NCI-H1694 (cell line): Measurements from ENCODE around the gene ACAA2.
"Not testable (repeated sequence)": the region's sequence is repeated elsewhere in the genome, so short reads cannot be mapped to it uniquely, and the experiment has no call there.

Source experiments
- DNase-seq: peaks from one replicate; lab custom pipeline; 2025; lab: John Stamatoyannopoulos, UW

Gene ACAA2

DNA sequence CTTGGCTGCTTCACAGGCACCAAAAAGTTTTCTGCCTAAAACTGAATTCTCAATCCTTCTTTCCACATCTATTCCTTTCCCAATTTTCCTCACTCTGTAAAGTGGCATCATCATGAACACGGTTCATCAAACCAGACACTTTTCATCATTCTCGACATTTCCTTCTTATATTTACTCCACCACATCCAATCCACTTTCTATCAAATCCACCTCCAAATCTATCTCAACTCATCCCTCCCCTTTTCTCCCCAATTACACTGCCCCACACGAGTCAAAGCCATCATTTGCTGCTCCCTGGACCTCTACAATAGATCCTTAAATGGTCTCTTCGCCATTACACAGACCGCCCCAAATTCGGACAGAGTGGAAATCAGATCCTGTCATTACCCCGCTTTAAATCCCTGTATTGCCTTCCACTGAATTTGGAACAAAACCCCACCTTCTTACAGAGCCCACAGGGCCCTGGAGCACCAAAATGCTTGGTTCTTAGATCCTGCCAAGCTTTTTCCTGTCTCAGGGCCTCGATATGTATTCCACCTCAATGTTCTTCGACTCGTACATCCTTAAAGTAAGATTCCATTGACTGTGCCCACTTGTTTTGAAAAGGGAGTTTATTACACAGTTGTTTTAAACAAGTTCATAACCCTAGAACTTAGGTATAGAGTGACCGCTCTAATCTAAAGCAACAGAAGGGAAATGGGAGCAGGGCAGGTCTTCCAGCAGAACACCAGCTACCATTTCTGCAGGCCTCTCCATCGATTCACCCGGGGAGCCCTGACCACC lies 856 bp downstream of the ACAA2 start:
- peak; percentile 12 for DNase-seq

DNA sequence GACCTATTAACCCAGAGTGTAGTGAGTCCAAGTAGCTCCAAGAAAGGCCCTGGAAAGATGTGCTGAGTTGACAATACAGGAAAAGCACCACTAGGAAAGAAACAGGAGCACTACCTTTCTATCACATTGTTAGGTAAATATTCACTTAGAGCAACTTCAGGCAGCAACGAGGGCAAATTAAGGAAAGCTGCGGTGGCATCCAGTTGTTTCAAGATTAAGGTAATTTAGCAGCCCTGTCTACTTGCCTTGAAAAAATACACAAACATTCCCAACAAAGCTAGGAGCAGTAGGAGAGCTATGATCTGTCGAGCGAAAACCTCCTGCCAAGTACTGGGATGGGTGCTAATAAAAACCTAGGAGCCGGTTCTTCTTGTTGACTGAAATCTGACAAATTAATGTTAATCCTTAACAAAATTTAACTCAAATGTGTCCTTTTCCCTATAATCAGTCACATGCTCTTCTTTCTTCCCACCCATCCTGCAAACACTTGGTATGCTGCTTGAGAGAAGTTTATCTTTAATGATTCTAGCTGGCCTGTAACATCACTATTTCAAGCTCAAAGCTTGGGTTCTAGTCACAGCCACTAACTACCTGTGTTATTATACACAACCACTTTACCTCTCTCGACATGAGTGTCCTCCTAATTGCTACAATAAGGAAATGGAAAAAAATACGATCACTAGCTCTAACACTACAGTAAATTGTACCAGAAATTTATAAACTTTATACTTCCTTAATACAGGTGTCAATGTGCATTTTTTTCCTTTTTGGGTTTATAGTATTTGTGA lies 2.0 kb downstream of the ACAA2 start:
- DNase-seq = no peak

DNA sequence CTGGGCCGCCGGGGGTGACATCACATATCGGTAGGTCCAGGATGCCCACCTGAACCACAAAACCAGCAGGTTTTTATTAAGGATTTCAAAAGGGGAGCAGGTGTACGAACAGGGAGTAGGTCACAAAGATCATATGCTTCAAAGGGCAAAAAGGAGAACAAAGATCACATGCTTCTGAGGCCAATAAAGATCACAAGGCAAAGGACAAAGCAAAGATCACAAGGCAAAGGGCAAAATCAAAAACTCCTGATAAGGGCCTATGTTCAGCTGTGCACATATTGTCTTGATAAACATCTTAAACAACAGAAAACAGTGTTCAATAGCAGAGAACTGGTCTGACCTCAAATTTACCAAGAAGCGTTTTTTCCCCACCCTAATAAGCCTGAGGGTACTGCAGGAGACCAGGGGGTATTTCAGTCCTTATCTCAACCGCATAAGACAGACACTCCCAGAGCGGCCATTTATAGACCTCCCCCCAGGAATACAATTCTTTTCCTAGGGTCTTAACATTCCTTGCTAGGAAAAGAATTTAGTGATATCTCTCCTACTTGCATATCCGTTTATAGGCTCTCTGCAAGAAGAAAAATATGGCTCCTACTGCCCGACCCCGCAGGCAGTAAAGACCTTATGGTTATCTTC lies 4.7 kb downstream of the ACAA2 start:
- not testable (repeated sequence) for DNase-seq

DNA sequence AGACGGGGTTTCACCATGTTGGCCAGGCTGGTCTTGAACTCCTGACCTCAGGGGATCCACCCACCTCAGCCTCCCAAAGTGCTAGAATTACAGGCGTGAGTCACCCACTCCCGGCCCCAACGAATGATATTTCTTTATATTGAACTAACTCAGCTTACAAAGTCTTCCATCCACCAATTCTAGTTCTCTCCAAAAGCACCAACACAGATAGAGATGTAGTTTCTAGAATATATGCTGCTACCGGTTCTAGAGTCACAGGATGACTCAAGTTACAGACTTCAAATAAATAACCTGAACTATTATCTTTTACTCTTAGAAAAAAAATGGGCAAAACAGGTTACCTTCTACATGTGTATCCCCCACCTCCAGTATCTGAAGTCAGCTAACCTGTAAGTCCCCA lies 9.2 kb downstream of the ACAA2 start:
- DNase-seq = no peak

DNA sequence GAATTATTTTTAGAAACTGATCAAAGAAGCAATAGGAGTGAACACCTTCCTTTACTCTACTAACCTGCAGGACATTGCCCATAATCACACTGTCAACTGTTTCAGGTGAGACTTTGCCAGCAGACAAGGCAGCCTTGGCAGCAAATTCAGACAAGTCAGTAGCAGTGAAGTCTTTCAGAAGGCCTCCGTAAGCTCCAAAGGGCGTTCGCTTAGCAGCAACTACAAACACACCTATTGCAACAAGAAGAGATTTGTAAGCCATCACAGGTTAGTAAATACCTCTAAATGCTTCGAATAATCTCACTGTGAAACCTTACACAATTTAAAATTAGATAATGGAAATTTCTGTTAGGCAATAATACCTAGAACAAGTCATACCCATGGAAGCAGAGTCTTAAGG lies 10.7 kb downstream of the ACAA2 start:
- no peak for DNase-seq

DNA sequence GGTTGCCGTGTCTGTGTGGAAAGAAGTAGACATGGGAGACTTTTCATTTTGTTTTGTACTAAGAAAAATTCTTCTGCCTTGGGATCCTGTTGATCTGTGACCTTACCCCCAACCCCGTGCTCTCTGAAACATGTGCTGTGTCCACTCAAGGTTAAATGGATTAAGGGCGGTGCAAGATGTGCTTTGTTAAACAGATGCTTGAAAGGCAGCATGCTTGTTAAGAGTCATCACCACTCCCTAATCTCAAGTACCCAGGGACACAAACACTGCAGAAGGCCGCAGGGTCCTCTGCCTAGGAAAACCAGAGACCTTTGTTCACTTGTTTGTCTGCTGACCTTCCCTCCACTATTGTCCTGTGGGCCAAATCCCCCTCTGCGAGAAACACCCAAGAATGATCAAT lies 12.8 kb downstream of the ACAA2 start:
- not testable (repeated sequence) for DNase-seq

DNA sequence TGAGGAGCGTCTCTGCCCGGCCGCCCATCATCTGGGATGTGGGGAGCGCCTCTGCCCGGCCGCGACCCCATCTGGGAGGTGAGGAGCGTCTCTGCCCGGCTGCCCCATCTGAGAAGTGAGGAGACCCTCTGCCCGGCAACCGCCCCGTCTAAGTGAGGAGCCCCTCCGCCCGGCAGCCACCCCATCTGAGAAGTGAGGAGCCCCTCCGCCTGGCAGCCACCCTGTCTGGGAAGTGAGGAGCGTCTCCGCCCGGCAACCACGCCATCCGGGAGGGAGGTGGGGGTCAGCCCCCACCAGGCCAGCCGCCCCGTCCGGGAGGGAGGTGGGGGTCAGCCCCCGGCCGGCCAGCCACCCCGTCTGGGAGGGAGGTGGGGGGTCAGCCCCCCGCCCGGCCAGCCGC lies 13.5 kb downstream of the ACAA2 start:
- not testable (repeated sequence) for DNase-seq

DNA sequence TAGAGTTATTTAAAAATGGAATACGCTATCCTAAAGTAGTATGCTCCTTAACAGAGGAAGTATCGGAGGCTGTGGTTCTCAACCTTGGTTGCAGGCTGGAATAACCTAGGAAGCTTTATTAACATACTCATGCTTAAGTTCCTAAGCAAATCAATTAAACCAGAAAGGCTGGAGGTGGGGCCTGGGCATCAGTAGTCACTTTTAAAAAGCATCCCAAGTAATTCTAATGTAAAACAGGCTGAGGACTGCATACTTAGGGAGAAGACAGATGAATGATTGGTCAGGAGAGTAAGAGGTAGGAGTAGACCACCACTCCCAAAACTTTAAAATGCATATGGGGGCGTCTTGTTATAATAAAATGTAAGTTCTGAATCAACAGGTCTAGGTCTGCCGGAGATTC lies 15.3 kb downstream of the ACAA2 start:
- no peak for DNase-seq

DNA sequence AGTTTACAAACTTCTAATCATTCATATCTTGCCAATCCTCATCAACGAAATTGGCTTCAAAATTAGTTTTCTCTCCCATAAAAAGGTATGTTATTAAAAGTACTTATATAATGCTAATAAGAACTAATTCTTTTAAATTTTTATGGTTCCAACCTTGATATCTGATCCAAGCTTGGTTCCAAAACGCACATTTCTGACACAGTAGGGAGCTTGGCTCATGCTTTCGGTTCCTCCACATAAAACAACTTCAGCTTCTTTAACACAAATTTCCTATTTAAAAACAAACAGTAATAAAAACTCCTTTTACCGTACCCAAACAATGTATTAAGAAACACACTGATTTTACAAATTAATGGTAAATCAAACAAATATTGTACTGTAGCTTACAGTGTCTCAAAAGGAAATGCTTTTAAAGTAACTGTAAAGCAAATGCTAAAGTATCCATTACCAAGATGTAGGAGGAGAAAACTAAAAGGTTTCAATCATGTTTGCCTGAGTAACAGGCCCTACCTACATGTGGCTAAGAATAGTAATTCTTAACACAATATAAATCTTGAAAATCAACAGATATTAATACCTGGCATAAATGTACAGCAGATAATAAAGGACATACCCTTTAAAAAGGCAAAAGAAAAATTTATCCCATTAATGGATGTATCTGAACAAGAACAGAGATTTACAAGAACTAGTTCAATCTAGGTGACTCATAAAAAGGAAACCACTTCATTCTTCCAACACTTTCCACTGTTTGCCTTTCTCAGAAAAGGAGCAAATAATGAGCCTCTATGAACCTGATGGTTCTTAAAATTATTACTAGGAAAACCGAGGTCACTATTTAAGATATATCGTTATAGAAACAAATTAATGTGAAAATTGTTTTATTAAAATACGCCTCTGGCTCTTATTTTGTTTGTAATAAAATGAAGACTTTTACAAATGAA lies 17.5 kb downstream of the ACAA2 start:
- no peak for DNase-seq

DNA sequence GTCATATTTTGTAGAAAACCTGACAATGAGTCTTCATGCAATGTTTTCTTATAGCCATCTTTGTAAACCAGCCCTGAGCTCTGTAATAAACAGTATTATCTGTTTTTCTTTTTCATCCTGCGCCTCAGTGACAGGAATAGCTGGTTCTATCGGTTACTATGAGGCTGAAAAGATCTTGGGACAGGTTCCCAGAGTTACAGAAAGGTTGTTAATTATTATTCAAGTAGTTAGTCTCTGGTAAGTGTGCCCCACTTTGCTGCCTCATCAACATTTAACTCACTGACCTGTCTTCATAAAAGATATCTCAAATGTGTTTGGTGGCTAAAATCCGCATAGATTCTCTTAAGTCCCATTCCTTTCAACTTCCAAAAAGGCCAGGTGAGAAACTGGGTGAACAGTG lies 18.6 kb downstream of the ACAA2 start:
- DNase-seq = no peak

DNA sequence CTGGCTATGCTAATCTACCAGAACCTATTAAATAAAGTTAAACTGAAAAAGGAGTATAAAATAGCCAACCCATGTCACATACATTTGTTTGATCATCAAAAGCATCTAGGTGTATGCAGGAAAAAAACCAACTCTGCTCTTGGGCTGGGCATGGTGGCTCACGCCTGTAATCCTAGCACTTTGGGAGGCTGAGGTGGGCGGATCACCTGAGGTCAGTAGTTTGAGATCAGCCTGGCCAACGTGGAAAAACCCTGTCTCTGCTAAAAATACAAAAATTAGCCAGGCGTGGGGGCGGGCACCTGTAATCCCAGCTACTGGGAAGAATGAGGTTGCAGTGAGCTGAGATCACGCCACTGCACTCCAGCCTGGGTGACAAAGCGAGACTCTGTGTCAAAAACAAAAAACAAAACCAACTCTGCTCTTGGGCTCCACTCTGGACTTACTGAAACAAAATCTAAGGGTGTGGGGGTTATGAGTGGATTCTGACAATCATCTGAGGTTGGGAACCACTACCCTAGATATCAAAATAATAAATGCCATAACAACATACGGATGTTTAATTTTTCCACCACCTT lies 23.7 kb downstream of the ACAA2 start:
- DNase-seq = not testable (repeated sequence)

DNA sequence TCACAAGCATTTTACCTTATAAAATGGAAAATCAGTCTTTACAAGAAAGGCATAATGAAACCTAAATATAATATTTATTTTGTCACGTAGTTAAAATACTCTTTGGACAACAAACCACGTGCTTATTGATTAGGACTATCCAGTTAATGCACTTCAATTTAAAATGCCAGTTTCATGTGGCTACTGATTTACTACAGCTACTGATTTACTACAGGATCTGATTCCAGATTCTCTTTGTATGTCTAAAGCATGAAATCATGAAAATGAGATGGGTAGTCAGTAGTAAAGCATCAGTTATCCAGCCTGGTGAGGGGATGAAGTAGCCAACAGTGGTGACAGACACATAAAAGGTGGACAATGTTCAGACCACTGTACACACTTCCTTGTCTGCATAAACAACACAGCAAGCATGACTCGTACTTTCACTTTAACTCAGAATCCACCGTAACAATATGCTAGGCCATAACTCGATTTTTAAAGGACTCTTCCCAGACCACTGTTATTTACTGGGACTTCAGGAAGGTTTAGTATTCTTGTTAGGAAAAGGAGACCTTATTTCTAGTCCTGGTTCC lies 24.9 kb downstream of the ACAA2 start:
- no peak for DNase-seq

DNA sequence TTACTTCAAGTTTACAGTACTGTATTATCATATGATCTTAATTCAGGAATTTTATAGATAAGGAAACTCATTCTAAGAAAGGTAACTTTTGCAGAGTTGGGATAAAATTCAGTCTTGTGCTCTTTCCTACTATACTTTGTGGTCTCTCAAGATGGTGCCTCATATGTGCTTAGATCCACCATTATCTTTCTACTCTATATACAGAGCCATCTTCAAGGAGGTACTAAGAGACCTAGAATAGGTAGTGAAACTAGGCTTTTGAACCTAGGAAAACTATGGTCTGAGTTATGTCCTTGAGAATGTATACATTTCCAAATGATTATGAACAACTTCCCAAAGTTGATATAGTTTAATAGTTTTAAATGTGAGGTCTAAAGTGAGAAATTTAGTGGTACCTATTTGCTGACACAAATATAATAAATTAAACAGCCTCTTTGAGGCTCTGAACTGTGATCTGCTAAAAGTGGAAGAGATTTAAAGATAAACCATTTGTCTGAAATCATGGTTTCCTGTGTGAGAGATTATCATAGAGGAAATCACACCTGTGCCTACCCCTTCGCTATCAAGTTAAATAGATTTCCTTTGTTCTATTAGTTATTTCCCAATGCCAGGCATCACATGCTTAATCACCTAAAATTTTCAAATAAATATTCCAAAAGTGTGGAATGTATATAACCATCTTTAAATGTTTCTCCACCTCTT lies 27.2 kb downstream of the ACAA2 start:
- DNase-seq = no peak

DNA sequence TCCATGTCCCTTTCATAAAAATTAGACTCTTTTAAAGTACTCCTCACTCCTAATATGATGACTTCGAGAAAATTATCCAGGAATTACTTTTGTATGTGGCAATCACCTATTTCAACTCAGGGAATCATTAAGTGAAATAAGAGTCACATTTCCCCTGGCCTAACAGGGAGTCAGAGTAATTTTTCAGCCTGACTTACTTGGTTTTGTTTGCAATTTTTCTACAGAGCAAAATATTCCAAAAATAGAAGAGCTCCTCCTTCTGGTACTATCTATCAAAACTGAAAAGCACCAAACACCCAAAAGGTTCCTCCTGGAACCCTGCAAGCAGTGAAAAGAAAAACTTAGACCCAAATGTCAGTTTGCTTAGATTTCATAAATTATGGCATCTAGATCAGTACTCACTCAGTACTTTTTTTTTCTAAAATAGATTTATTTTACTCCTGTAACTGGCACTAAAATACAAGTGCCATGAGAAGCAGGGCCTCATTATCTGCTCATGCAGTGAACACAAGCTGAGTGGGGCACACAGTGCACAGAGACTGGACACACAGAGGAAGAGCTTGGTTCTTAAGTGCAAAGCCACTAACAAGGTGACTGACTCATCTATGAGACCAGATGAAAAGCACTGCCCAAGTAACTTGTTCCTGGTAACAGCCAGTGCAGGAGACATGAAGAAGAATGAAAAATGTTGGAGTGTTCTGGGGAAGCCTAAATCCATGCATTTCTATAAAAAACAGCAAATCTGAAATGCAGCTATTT lies 28.7 kb downstream of the ACAA2 start:
- no peak for DNase-seq

DNA sequence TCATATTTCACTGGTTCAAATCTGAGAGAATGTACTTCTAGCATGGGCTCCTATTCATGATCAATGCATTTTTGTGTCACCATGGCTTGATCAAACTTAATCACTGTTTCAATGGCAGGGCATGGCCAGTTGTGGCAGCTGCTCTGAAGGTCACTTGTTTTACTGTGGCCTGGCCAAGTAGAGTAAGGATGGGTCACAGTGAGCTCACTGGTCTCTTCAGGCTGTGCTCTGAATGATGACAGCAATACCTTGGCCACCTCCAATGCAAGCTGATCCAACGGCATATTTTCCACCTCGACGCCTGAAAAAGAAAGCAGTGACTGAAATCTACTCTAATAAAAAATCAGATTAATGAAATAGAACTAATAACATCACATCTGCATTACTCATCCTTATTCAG lies 29.7 kb downstream of the ACAA2 start:
- DNase-seq = not testable (repeated sequence)

DNA sequence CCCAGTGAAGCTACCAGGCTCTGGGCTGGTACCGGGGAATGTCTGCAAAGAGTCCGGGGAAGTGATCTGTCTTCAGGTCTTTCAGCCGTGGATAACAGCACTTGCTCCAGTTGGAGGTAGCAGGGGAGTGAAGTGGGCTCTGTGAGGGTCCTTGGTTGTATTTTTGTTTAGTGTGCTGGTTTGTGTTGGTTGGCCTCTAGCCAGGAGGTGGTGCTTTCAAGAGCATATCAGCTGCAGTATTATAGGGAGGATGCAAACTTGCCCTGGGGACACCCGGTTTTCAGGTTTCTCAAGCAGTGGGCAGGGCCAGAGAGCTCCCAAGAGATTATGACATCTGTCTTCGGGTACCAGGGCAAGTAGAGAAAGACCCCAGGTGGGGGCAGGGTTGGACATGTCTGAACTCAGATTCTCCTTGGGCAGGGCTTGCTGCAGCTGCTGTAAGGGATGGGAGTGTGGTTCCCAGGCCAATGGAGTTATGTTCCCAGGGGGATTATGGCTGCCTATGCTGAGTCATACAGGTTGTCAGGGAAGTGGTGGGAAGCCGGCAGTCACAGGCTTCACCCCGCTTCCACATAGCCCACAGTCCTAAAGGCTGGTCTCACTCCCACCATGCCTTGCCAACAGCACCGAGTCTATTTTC lies 34.4 kb downstream of the ACAA2 start:
- DNase-seq = no peak

DNA sequence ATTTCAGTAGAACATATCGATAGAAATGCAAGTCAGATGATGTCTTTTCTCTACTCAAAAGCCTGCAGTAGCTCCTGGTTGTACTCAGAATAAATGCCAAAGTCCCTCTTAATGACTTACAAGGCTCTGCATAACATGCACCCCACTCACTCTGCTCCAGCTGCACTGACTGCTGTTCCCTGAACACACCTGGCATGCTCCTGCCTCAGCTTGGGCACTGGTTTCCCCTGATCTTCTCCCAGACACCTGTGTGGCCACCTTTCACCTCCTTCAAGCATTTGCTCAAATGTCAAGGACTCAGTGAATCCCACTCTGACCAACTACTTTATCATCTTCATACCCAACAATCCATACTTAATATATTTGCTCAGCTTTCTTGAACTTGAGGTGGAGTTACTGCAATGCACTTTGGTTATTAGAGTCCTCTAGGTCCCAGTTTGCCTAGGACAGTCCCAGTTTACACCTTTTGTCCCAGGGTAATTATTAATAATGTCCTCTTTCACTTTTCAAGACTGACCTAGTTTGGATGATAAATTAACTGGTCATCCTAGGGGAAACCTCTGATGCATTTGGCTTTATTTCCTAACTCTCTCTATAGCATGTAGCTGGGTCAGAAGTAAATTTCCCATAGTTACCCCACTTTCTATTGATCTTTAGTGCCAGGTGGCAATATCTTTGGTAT lies 44.1 kb downstream of the ACAA2 start:
- DNase-seq = no peak

DNA sequence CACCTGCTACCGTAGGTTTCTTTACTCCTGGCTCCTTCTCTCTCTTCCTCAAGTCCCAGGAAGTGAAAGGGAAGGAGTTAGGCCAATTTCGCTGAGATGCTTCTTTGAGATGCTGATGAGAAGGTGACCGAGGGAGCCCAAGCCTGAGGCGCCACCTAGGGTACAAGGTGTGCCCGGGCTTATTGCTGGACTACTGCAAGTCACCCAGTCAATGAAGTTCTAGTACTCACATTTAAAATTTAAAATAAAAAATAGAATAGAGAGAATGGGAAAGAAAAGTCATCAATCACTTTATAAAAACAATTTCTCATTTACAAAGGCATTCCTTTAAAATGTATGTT lies 45.3 kb downstream of the ACAA2 start:
- DNase-seq = peak; percentile 11
